ENCODE results near the gene RAN. TPM values are rescaled to one million over a fixed set of nuclear protein-coding genes. Genes with fewer than 3 reads are reported as not detected.
A peak's percentile ranks its signal among the peaks of the same experiment; 100 is the strongest.

Gene RAN
- total RNA-seq = 100 to 1,000 TPM; 224 to 404 (median 291) TPM
- 100 to 1,000 TPM in 1 of 2 donors, 10 to 100 TPM in 1; 43.6 to 586 TPM for polyA plus RNA-seq
- long read RNA-seq, donor 1, transcript RAN-212 (7 exons, 2,661 nt) = major isoform, 191 of 212 reads
- long read RNA-seq, donor 1, transcript RAN-203 (6 exons, 2,455 nt) = minor isoform, 11 of 212 reads
- long read RNA-seq, donor 1, partial matches to known transcripts = 2 of 212 reads
- long read RNA-seq, donor 1, other reads (novel, unspliced or antisense) = 7 of 212 reads
- long read RNA-seq, donor 2, transcript RAN-203 (6 exons, 2,455 nt) = minor isoform, 11 of 206 reads
- long read RNA-seq, donor 2, transcript RAN-212 (7 exons, 2,661 nt) = major isoform, 185 of 206 reads
- long read RNA-seq, donor 2, partial matches to known transcripts = 4 of 206 reads
- long read RNA-seq, donor 2, other reads (novel, unspliced or antisense) = 4 of 206 reads
- long read RNA-seq, donor 3, transcript RAN-212 (7 exons, 2,661 nt) = major isoform, 449 of 509 reads
- long read RNA-seq, donor 3, transcript RAN-202 (6 exons, 1,530 nt) = minor isoform, 16 of 509 reads
- long read RNA-seq, donor 3, transcript RAN-203 (6 exons, 2,455 nt) = minor isoform, 11 of 509 reads
- long read RNA-seq, donor 3, partial matches to known transcripts = 23 of 509 reads
- long read RNA-seq, donor 3, other reads (novel, unspliced or antisense) = 10 of 509 reads

DNA sequence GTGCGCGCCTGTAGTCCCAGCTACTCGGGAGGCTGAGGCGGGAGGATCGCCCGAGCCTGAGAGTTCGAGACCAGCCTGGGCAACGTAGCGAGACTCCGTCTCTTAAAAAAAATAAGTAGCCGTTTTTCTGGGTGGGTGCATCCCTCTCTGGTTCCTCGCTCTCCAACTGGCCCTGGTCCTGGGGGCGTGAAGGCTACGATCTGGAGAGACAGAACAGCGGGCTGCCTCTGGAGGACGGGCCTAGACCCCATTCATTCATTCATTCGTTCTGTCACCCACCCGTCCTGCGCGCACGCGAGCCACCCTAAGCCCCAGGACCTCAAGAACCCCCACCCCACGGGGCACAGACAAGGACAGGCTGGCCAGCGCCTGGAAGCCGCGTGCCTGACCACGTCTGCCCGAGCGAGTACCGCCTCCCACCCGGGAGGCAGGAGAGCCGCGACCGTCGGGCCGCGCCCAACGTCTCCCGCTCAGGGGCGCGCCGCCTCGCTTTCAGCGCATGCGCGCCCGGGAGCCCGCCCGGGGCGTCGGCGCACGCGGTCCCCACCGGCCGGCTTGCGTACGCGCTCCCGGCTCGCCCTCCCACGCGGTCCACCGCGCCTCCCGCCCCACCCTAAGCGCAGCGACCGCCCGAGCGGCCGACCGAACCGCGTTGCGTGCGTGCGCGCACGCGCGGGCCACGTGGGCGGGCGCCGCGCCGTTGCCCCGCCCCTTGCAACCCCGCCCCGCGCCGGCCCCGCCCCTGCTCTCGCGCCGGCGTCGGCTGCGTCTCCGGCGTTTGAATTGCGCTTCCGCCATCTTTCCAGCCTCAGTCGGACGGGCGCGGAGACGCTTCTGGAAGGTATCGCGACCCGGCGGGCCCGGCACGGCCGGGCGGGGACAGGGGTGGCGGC is at the start of gene RAN:
Gene RAN (plus strand): TSS at position 781 of the 893 bp plus-strand sequence. CDS start 528 bp downstream, outside the sequence.
- ATAC-seq (peak; percentile 88 to 95 (median 92)), DNase-seq (peak; percentile 90 to 94)
- Histone ChIP-seq H3K4me3 (peak within 1 kb of the TSS; percentile 66 to 89 (median 78)), H3K9me3 (peaks cover 0 to 11% (median 0%) of the 10 kb centered on the region in 11 donors), H3K4me1 (peaks cover 0 to 42% (median 27%) of the 10 kb centered on the region in 9 donors), H3K27me3 (no peaks in the 10 kb centered on the region), H3K27ac (peak within 1 kb of the TSS; percentile 35 to 93 (median 87)), H3K36me3 (peaks cover 0 to 38% (median 26%) of the 10 kb centered on the region in 9 donors)
- TF ChIP-seq, protein P1, sequence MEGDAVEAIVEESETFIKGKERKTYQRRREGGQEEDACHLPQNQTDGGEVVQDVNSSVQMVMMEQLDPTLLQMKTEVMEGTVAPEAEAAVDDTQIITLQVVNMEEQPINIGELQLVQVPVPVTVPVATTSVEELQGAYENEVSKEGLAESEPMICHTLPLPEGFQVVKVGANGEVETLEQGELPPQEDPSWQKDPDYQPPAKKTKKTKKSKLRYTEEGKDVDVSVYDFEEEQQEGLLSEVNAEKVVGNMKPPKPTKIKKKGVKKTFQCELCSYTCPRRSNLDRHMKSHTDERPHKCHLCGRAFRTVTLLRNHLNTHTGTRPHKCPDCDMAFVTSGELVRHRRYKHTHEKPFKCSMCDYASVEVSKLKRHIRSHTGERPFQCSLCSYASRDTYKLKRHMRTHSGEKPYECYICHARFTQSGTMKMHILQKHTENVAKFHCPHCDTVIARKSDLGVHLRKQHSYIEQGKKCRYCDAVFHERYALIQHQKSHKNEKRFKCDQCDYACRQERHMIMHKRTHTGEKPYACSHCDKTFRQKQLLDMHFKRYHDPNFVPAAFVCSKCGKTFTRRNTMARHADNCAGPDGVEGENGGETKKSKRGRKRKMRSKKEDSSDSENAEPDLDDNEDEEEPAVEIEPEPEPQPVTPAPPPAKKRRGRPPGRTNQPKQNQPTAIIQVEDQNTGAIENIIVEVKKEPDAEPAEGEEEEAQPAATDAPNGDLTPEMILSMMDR (IDR thresholded peaks at IDR 0.05) = no peak
- 4% methylated on average over 91 to 118 of the region's 118 CpGs for WGBS, 2 donors
- intact Hi-C loops (cut with DNase I) = loop anchor here in 3 of 10 donors (1.0 to 5.0 kb wide), 2 partner anchors 32 to 34 kb away; partner anchors contain the start of gene STX2 (in 3 of the 3)

DNA sequence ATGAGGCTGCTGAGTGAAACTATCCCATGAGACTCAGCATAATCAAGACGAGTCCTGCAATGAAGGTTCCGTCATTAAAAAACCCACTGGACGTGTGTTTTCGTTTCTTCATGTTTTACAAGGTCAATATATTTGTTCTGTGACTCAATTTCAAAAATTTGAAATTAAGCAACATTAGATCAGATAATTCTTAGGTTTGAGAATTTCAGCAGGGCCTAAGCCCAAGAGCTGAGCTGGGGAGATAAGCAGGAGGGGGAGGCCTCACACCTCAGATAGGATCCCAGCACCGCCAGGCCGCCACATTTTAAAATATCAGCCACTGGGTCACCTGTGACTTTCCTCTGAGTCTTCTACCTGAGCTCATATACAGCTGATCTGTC is 46.1 kb upstream of the RAN start:
- H3K27me3 ChIP-seq = no peaks in the 10 kb centered on the region
- peaks cover 0 to 7% (median 0%) of the 10 kb centered on the region in 9 donors for H3K4me1 ChIP-seq
- no peak overlapping the region for H3K27ac ChIP-seq
- DNase-seq (no peak), ATAC-seq (no peak)
- peaks cover 0 to 57% (median 14%) of the 10 kb centered on the region in 9 donors for H3K36me3 ChIP-seq
- TF ChIP-seq, protein P1 (IDR thresholded peaks at IDR 0.05) = no peak
- intact Hi-C loops (cut with DNase I) = no loop called here
- H3K4me3 ChIP-seq = no peak overlapping the region
- H3K9me3 ChIP-seq = no peaks in the 10 kb centered on the region
- WGBS, 2 donors = 86 to 87% methylated on average over 6 of the region's 6 CpGs

DNA sequence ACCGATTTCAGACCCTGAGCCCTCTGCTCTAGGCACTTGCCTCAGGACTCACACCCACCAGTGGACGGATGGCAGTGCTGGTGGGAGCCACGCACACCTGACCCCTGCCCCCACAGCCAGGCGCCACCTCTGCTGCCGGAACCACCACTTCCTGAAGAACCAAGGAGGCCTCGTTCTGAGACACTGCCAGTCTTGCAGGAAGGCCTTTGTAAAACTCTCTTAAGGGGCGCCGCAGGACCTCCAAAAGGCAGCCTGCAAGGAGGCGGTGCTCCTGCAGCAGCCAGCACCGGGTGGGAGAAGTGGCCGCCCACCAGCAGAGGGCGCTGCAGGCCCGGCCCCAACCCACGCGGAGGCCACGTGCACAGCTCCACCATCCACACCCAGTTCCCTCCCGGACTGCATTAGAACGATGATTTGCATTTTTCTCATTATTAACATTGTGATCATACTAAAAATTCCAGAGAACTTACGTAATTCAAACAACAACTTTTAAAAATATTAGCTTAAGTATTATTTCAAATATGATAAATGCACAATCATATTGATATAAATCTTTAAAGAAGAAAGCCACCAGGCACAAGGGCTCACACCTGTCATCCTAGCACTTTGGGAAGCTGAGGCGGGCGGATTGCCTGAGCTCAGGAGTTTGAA is 45.6 kb upstream of the RAN start:
- peaks cover 0 to 7% (median 0%) of the 10 kb centered on the region in 9 donors for H3K4me1 ChIP-seq
- no peaks in the 10 kb centered on the region for H3K27me3 ChIP-seq
- TF ChIP-seq, protein P1 (IDR thresholded peaks at IDR 0.05) = peak; percentile 24 to 80 (median 53)
- H3K36me3 ChIP-seq = peaks cover 0 to 52% (median 9%) of the 10 kb centered on the region in 9 donors
- intact Hi-C loops (cut with DNase I) = no loop called here
- H3K27ac ChIP-seq = no peak overlapping the region
- ATAC-seq (peak in 6 of 8 donors; percentile 47 to 78 (median 61)), DNase-seq (peak in 1 of 2 donors; percentile 52)
- no peak overlapping the region for H3K4me3 ChIP-seq
- no peaks in the 10 kb centered on the region for H3K9me3 ChIP-seq
- WGBS, 2 donors = 74 to 78% methylated on average over 21 of the region's 21 CpGs
